ENCODE results near the gene URM1. TPM values are rescaled to one million over a fixed set of nuclear protein-coding genes. Genes with fewer than 3 reads are reported as not detected.
"Not testable (repeated sequence)": the region's sequence is repeated elsewhere in the genome, so short reads cannot be mapped to it uniquely, and the experiment has no call there.

The URM1 gene
- total RNA-seq, 6 donors from 2014 or later = 11.1 to 57.9 (median 28.7) TPM

GRCh38 chr9:128419061-128419925 is 48.1 kb downstream of the URM1 start:
- no peaks in the 10 kb centered on the region for H3K9me3 ChIP-seq
- H3K27ac ChIP-seq = peak overlapping the region in 1 of 4 donors; percentile 85
- peaks cover 0 to 12% (median 2%) of the 10 kb centered on the region in 4 donors for H3K27me3 ChIP-seq
- DNase-seq (no peak), ATAC-seq (ENCODE audit: low FRiP score in 2 of 2) (no peak)
- H3K36me3 ChIP-seq = no peaks in the 10 kb centered on the region
- TF ChIP-seq POLR2AphosphoS5 (IDR thresholded peaks at IDR 0.05) = no peak
- H3K4me1 ChIP-seq = peaks cover 18 to 29% (median 20%) of the 10 kb centered on the region in 4 donors
- peak overlapping the region in 3 of 4 donors; percentile 98 to 100 (median 99) for H3K4me3 ChIP-seq
- WGBS, 2 donors = 12 to 14% methylated on average over 22 to 27 of the region's 28 CpGs

- ATAC-seq (ENCODE audit: low FRiP score in 2 of 2) = peak; percentile 80 to 94
- WGBS, 2 donors = 0% methylated on average over 15 of the region's 59 CpGs; no CpG with 5 or more reads in 1 of the 2 donors
- Histone ChIP-seq H3K9me3 (no peaks in the 10 kb centered on the region), H3K36me3 (no peaks in the 10 kb centered on the region), H3K27me3 (peaks cover 0 to 12% (median 2%) of the 10 kb centered on the region in 4 donors), H3K4me3 (peak overlapping the region; percentile 98 to 100 (median 99)), H3K4me1 (peaks cover 18 to 29% (median 20%) of the 10 kb centered on the region in 4 donors), H3K27ac (peak overlapping the region in 2 of 4 donors; percentile 54 to 85)
- DNase-seq = peak; percentile 58 to 96
- TF ChIP-seq CTCF (IDR thresholded peaks at IDR 0.05) (peak; percentile 78 to 88 (median 83)), EP300 (IDR thresholded peaks at IDR 0.05) (no peak)
Observed at GRCh38 chr9:128420060-128420650, 49.0 kb downstream of the URM1 start.

GRCh38 chr9:128420651-128421481 is 49.7 kb downstream of the URM1 start, which contains the start of gene CERCAM:
Gene CERCAM, plus strand, starts transcription at chr9:128420857. Its CDS starts 21 bp downstream, at chr9:128420878.
- no peaks in the 10 kb centered on the region for H3K36me3 ChIP-seq
- no peak for TF ChIP-seq POLR2A (IDR thresholded peaks at IDR 0.05)
- TF ChIP-seq CTCF (IDR thresholded peaks at IDR 0.05) = peak in 1 of 6 experiments; percentile 16

GRCh38 chr9:128421482-128421996 is 50.4 kb downstream of the URM1 start:
- ATAC-seq (ENCODE audit: low FRiP score in 2 of 2) (peak in 1 of 2 donors; percentile 56), DNase-seq (no peak)
- 45 to 72% methylated on average over 3 to 11 of the region's 11 CpGs for WGBS, 2 donors
- peak overlapping the region in 3 of 4 donors; percentile 98 to 100 (median 99) for H3K4me3 ChIP-seq
- H3K36me3 ChIP-seq = no peaks in the 10 kb centered on the region
- H3K4me1 ChIP-seq = peaks cover 18 to 29% (median 20%) of the 10 kb centered on the region in 4 donors
- peak overlapping the region in 2 of 4 donors; percentile 32 to 85 for H3K27ac ChIP-seq
- H3K27me3 ChIP-seq = peaks cover 0 to 12% (median 2%) of the 10 kb centered on the region in 4 donors
- TF ChIP-seq CTCF (IDR thresholded peaks at IDR 0.05) = no peak
- no peak for TF ChIP-seq EP300 (IDR thresholded peaks at IDR 0.05)
- H3K9me3 ChIP-seq = no peaks in the 10 kb centered on the region

More at GRCh38 chr9:128420651-128421481, 49.7 kb downstream of the URM1 start, which contains the start of gene CERCAM:
- H3K27ac ChIP-seq = peak within 1 kb of the TSS in 2 of 4 donors; percentile 54 to 85
- WGBS, 2 donors = 3 to 9% methylated on average over 6 to 9 of the region's 59 CpGs
- H3K4me3 ChIP-seq = peak within 1 kb of the TSS; percentile 98 to 100 (median 99)
- DNase-seq (peak; percentile 47 to 92), ATAC-seq (ENCODE audit: low FRiP score in 2 of 2) (peak; percentile 38 to 95)
- H3K4me1 ChIP-seq = peaks cover 18 to 29% (median 20%) of the 10 kb centered on the region in 4 donors
- H3K27me3 ChIP-seq = peaks cover 0 to 12% (median 2%) of the 10 kb centered on the region in 4 donors
- no peaks in the 10 kb centered on the region for H3K9me3 ChIP-seq

- not testable (repeated sequence) for DNase-seq; H3K4me3 ChIP-seq; ATAC-seq (ENCODE audit: low FRiP score in 2 of 2); H3K36me3 ChIP-seq; H3K9me3 ChIP-seq; H3K27ac ChIP-seq
- H3K27me3 ChIP-seq = peaks cover 0 to 12% (median 2%) of the 10 kb centered on the region in 4 donors
- H3K4me1 ChIP-seq = peaks cover 18 to 29% (median 20%) of the 10 kb centered on the region in 4 donors
- 92 to 96% methylated on average over 13 of the region's 13 CpGs for WGBS, 2 donors
Observed at GRCh38 chr9:128422022-128422782, 51.0 kb downstream of the URM1 start.

Measured in upper lobe of left lung (tissue), 6 donors.